ENCODE measurements around the gene RDH8. TPM values are rescaled to one million over a fixed set of nuclear protein-coding genes. Genes with fewer than 3 reads are reported as not detected.

The RDH8 gene
- total and polyA plus RNA-seq, 2 of the 4 experiments (the other 2 are of a cell fraction): 0.18 TPM; not detected in 1

DNA sequence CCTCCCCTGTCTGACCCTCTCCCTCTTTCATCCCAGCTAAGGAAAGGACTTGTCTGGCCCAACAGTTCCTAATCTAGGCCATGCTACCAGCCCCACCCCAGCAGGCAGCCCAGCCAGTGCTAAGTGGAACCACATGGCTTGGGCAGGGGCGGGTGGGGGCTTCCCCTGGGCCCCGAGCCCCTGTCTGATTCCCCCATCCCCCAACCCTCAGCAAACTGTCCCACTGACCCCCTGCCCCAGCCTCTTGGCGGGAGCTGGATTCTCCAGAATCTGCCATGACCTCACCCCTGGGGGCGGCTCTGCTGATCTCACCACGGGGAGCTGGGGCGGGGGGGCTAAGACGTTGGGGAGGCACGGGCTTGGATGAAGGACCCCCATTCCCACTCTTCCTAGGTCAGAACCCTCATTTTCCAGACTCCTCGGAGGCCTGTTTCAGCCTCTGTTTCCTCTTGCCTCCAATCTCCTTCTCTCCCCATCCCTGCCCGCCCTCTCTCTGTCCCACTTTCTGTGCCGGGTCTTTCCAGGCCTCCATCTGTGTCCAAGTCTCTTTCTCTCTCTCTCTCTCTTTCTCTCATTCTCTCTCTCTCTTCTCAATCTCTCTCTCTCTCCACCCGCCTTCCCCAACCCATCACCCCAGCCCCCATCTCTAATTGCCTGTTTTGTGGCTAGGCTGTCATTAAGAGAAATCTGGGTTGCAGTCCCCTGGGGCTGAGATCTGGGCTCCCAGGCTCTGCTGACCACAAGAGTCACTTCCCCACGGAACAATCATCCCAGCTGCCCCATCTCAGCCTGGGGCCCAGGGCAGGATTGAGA is 5.7 kb upstream of the RDH8 start:
- H3K27me3 ChIP-seq (ENCODE audit: control insufficient read depth, insufficient read depth, low read length): no peaks in the 10 kb centered on the region
- DNase-seq (peak; percentile 80), ATAC-seq (ENCODE audit: low read depth) (no peak)
- H3K56ac ChIP-seq (ENCODE audit: extremely low read depth, insufficient read depth, low read length): 0 out of 2 replicates have a peak overlapping the region, but pooled peaks have one; percentile 2
- H2BK5ac ChIP-seq (ENCODE audit: low read depth, low read length, poor library complexity, severe bottlenecking): no peak overlapping the region
- H4K8ac ChIP-seq (ENCODE audit: low read depth in 2 of 2, low read length in 2 of 2): peak overlapping the region in 1 of 2 experiments; percentile 40; a peak in 1 of 4 replicates
- no TSS peak for BruUV-seq (replicated peaks)
- H3K18ac ChIP-seq (ENCODE audit: low read depth, low read length): no peak overlapping the region
- peaks cover 14% of the 10 kb centered on the region for H4K20me1 ChIP-seq (ENCODE audit: insufficient read depth, low read length)
- no peak overlapping the region for H4K5ac ChIP-seq (ENCODE audit: low read depth, low read length)
- H2AK5ac ChIP-seq (ENCODE audit: low read depth, low read length): peak overlapping the region; percentile 79
- 0 out of 2 replicates have a peak overlapping the region, but pooled peaks have one; percentile 14 for H3K14ac ChIP-seq (replicated peaks; ENCODE audit: low read depth, low read length)
- in situ Hi-C loops (cut with MboI; ENCODE audit: low sequenced_read_pairs): no loop called here
- H2BK20ac ChIP-seq (ENCODE audit: low read depth, low read length): peak overlapping the region; percentile 17; the same call in 1 of the 2 replicates
- peaks cover 4% of the 10 kb centered on the region for H3K36me3 ChIP-seq (ENCODE audit: control insufficient read depth, insufficient read depth, low read length)
- dilution Hi-C loops (cut with HindIII; ENCODE audit: low sequenced_read_pairs, unreplicated experiment): no loop called here
- ChIA-PET POLR2A (ENCODE audit: unreplicated experiment) (interaction anchor here (0.6 kb wide), 1 partner anchor 110 kb away, joined by 4 read pairs; no protein-coding TSS in a partner anchor), CTCF (interaction anchor here (1.5 kb wide), 1 partner anchor 77 kb away, joined by 4 read pairs; no protein-coding TSS in a partner anchor)
- no peak overlapping the region for H3K4me3 ChIP-seq (ENCODE audit: insufficient read depth, low read depth, low read length)
- H3K4me2 ChIP-seq (ENCODE audit: low read depth, low read length): no peak overlapping the region; the same call in 1 of the 2 replicates
- no peaks in the 10 kb centered on the region for H3K9me3 ChIP-seq (ENCODE audit: control insufficient read depth, insufficient read depth, low read length)
- 11 to 100% methylated on average over 1 to 4 of the region's 13 CpGs for WGBS, 2 experiments (ENCODE audit: extremely low coverage in 2 of 2, insufficient read length in 1 of 2)
- no peak overlapping the region for H3K23ac ChIP-seq (ENCODE audit: low read depth, low read length)
- peak overlapping the region; percentile 74 for H4K91ac ChIP-seq (ENCODE audit: insufficient read depth, low read depth, low read length)
- H2BK120ac ChIP-seq (ENCODE audit: low read depth, low read length): peak overlapping the region; percentile 70
- H2BK15ac ChIP-seq (ENCODE audit: low read depth, low read length): peak overlapping the region; percentile 77
- peak overlapping the region; percentile 11 for H2AK9ac ChIP-seq (replicated peaks; ENCODE audit: low read depth, low read length, poor library complexity)
- peaks cover 2 to 9% of the 10 kb centered on the region in 2 experiments; a peak in 3 of 4 replicates for H3K79me1 ChIP-seq (ENCODE audit: low read depth in 1 of 2, low read length in 2 of 2)
- peaks cover 15% of the 10 kb centered on the region for H3K4me1 ChIP-seq (ENCODE audit: control insufficient read depth, insufficient read depth, low read length)
- H3K27ac ChIP-seq (ENCODE audit: insufficient read depth, low read length): peak overlapping the region; percentile 15; the same call in 1 of the 2 replicates
- no peak overlapping the region for H2AFZ ChIP-seq (replicated peaks; ENCODE audit: low read length, poor library complexity)
- peaks cover 22% of the 10 kb centered on the region for H3K9me1 ChIP-seq (ENCODE audit: insufficient read depth, low read length)
- no peak for TF ChIP-seq ELK1 (IDR thresholded peaks at IDR 0.05; ENCODE audit: borderline replicate concordance, low read depth, low read length)
- TF ChIP-seq MAZ (IDR thresholded peaks at IDR 0.05; ENCODE audit: borderline replicate concordance, low read depth, low read length): 0 out of 2 replicates have a peak, but pooled peaks have one; percentile 4
- no peak overlapping the region for H3K9ac ChIP-seq (ENCODE audit: low read depth, low read length)
- intact Hi-C loops (cut with micrococcal nuclease): no loop called here
- peak overlapping the region; percentile 68 for H3K4ac ChIP-seq (ENCODE audit: low read depth, low read length)
